Stimulated activated naive CD8-positive, alpha-beta T cell treated with anti-CD3 and anti-CD28 coated beads, Interleukin-15, Interleukin-2, amounts not matched to agents 100 ng/mL and 50 ng/mL, for 24 hours (primary cell): ENCODE data around the gene SIGMAR1.
"Not testable (repeated sequence)": the region's sequence is repeated elsewhere in the genome, so short reads cannot be mapped to it uniquely, and the experiment has no call there.

ENCODE experiments used
- H3K27ac Mint-ChIP-seq: one replicate; pipeline ENCODE4 v1.8.0; 2021; ENCODE audit warnings: mild to moderate bottlenecking, mixed read lengths
- H3K27me3 Mint-ChIP-seq: one replicate; pipeline ENCODE4 v1.8.0; 2021; ENCODE audit warnings: mixed read lengths
- H3K36me3 Mint-ChIP-seq: one replicate; pipeline ENCODE4 v1.8.0; 2021; ENCODE audit warnings: low read depth, mixed read lengths
- H3K4me1 Mint-ChIP-seq: one replicate; pipeline ENCODE4 v1.8.0; 2021; ENCODE audit warnings: low read depth, mixed read lengths
- H3K4me3 Mint-ChIP-seq: one replicate; pipeline ENCODE4 v1.8.0; 2021; ENCODE audit warnings: mild to moderate bottlenecking, mixed read lengths
- H3K9me3 Mint-ChIP-seq: one replicate; pipeline ENCODE4 v1.8.0; 2021; ENCODE audit warnings: mixed read lengths

SIGMAR1 gene

DNA sequence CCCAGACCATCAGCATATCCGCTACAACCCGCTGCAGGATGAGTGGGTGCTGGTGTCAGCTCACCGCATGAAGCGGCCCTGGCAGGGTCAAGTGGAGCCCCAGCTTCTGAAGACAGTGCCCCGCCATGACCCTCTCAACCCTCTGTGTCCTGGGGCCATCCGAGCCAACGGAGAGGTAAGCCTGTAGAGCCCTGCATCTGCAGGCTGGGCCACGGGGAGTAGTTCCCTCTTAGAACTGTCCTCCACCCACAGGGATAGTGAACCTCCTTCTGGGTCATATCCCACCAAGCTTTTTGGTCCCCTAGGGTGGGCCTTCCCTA, 9.5 kb upstream of the SIGMAR1 start:
- peak overlapping the region; percentile 92 for H3K4me3 Mint-ChIP-seq
- H3K9me3 Mint-ChIP-seq = no peaks in the 10 kb centered on the region
- peaks cover 27% of the 10 kb centered on the region for H3K4me1 Mint-ChIP-seq
- no peaks in the 10 kb centered on the region for H3K27me3 Mint-ChIP-seq
- H3K27ac Mint-ChIP-seq = peak overlapping the region; percentile 88
- H3K36me3 Mint-ChIP-seq = peaks cover 17% of the 10 kb centered on the region

DNA sequence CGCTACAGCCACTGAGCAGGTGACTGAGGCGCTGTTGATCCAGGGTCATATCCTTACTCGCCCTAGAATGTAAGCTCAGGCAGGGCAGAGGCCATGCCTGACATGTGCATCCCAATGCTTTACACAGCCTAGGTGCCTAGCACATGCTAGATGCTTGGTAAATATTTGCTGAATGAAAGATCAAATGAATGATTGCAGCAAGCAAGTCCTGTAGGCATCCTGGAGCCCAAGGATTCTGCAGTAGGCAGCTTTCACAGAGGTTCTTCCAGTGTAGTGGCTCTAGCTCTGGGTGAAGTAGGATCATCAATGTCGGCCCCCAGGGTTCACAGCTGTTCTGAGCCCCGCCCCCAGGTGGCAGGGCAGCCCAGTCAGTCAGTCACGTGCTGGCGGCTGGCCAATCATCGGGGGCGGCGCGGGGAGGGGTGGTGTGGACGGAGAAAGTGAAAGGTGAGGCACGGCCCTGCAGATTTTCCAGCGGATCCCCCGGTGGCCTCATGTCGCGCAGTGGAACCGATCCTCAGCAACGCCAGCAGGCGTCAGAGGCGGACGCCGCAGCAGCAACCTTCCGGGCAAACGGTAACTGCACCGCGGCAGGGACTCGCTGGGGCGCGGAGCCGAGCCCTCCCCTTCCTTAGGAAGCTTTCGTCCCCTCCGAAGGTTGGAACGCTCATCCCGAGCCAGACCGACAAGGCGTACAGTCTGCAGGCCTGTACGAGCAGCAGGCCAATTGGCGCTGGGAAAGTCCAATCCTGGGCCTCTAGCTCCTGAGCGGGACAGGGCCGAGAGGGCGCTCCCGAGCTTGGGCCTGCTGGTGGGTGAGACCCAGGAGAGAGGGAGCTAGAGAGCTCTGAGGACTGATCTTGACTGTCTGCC, 8.9 kb upstream of the SIGMAR1 start, which contains the start of gene GALT:
GALT (plus strand) TSS at position 465 of the 873 bp plus-strand sequence; CDS start at position 495, 30 bp downstream.
- H3K27ac Mint-ChIP-seq = peak within 1 kb of the TSS; percentile 88
- no peaks in the 10 kb centered on the region for H3K27me3 Mint-ChIP-seq
- no peaks in the 10 kb centered on the region for H3K9me3 Mint-ChIP-seq
- H3K36me3 Mint-ChIP-seq = peaks cover 17% of the 10 kb centered on the region
- H3K4me1 Mint-ChIP-seq = peaks cover 26% of the 10 kb centered on the region
- H3K4me3 Mint-ChIP-seq = peak within 1 kb of the TSS; percentile 92

DNA sequence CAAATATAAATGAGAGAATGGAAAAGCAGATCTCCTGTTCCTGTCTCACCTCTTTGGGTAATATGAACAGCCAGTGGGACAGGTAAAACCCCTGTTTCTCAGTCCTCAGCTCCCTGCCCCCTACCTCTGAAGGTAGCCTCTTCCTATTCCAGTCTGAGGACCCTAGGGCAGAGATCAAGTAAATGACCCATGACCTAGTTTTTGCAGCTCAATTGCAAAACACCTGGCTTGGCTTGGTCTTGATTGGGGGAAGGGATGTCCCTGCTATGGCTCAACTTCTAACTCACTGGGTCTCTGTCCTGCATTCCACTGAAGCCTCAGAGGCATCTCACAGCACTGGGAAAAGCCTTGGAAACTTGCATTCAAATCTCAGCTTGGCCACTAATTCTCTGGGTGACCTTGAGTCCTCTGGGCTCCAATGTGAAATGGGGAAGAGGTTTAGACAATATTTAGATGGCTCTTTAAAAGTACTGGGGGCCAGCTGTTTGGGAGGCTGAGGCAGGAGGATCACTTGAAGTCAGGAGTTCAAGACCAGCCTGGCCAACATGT, 7.3 kb upstream of the SIGMAR1 start:
- H3K36me3 Mint-ChIP-seq = peaks cover 16% of the 10 kb centered on the region
- H3K9me3 Mint-ChIP-seq = no peaks in the 10 kb centered on the region
- no peak overlapping the region for H3K27ac Mint-ChIP-seq
- H3K27me3 Mint-ChIP-seq = no peaks in the 10 kb centered on the region
- no peak overlapping the region for H3K4me3 Mint-ChIP-seq
- peaks cover 26% of the 10 kb centered on the region for H3K4me1 Mint-ChIP-seq

DNA sequence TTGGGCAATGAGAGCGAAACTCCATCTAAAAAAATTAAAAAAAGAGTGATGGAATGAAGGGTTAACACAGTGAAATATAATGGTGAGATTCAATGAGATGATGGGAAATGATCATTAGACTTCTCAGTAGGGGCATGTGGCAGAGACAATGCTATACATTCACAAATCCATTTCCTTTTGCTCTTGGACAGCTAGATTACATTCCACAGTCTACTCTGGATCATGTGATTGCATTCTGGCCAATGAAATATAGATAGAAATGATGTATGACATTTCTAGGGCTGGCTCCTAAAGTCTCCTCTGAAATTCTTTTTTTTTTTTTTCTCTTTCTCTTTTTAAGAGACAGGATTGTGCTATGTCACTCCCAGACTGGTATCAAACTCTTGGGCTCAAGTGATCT, 5.1 kb upstream of the SIGMAR1 start:
- Mint-ChIP-seq H3K27me3 (no peaks in the 10 kb centered on the region), H3K27ac (no peak overlapping the region), H3K4me3 (no peak overlapping the region), H3K36me3 (no peaks in the 10 kb centered on the region), H3K4me1 (peaks cover 28% of the 10 kb centered on the region), H3K9me3 (no peaks in the 10 kb centered on the region)

DNA sequence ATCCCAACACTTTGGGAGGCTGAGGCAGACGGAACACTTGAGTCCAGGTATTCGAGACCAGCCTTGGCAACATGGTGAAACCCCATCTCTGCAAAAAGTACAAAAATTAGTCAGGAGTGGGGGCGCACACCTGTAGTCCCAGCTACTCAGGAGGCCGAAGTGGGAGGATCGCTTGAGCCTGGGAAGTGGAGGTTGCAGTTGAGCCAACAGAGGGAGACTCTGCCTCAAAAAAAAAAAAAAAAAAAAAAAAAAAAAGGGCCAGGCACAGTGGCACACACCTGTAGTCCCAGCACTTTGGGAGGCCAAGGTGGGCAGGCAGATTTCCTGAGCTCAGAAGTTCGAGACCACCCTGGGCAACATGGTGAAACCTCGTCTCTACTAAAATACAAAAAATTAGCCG, 1.7 kb upstream of the SIGMAR1 start:
- not testable (repeated sequence) for H3K27me3 Mint-ChIP-seq, H3K9me3 Mint-ChIP-seq, H3K27ac Mint-ChIP-seq, H3K4me3 Mint-ChIP-seq
- H3K36me3 Mint-ChIP-seq = peaks cover 16% of the 10 kb centered on the region
- peaks cover 32% of the 10 kb centered on the region for H3K4me1 Mint-ChIP-seq

DNA sequence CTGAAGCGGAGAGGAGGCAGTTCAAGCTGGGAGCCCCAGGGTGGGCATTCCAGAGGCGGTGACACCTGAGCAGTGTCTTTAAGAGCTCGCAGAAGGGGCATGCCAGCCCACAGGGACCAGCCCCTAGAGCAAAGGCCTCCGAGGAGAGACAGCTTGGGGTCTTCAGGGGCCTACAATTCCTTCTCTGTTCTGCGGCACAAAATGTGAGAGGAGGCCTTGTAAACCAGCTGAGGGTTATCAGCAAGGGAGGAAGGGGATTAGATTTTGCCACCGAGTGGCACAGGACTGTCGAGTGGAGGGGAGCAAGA, 505 bp upstream of the SIGMAR1 start:
- Mint-ChIP-seq H3K4me1 (peaks cover 38% of the 10 kb centered on the region), H3K36me3 (peaks cover 22% of the 10 kb centered on the region), H3K27ac (peak overlapping the region; percentile 96), H3K4me3 (peak overlapping the region; percentile 97), H3K9me3 (no peaks in the 10 kb centered on the region), H3K27me3 (no peaks in the 10 kb centered on the region)

DNA sequence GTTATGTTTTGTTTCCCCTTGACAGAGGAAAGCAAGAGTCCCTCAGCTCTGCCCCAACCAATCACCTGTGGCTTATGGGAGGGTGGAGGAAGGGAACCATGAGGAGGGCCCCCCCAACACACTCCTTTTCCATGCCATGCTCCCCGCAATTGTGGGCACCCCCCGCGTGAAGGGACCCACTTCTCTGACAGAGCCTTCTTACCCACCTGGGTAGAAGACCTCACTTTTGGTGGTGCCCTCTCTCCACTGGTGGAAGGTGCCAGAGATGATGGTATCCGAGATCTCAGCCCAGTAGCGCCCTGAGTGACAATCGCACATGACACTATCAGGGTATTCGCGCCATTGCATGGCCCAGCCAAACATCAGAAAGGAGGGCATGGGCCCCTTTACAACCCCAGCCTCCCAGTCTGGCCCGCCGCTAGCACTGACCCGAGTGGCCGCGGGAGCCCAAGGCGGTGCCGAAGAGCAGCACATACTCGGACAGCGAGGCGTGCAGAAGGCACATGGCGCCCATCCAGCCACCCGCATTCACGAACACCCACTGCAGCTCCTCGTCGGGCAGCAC, 714 bp downstream of the SIGMAR1 start:
- peak overlapping the region; percentile 96 for H3K27ac Mint-ChIP-seq
- peak overlapping the region; percentile 97 for H3K4me3 Mint-ChIP-seq
- no peaks in the 10 kb centered on the region for H3K9me3 Mint-ChIP-seq
- H3K36me3 Mint-ChIP-seq = peaks cover 22% of the 10 kb centered on the region
- H3K4me1 Mint-ChIP-seq = peaks cover 38% of the 10 kb centered on the region
- no peaks in the 10 kb centered on the region for H3K27me3 Mint-ChIP-seq

DNA sequence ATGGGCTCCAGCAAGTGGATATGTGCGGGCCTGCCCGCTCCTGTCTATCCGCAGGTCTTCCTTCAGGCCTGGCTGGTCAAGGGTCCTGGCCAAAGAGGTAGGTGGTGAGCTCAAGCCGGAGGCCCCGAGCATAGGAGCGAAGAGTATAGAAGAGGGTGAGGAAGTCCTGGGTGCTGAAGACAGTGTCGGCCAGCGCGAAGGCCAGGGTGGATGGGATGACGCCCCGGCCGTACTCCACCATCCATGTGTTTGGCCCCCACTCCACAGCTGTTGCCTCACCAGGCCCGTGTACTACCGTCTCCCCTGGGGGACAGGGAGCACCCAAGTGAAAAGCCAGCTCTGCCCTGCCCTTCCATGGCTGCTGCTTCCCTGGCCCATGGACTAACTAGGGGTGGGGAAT, 2.0 kb downstream of the SIGMAR1 start:
- Mint-ChIP-seq H3K9me3 (no peaks in the 10 kb centered on the region), H3K4me3 (peak overlapping the region; percentile 97), H3K27me3 (peaks cover 4% of the 10 kb centered on the region), H3K27ac (peak overlapping the region; percentile 52), H3K4me1 (peaks cover 38% of the 10 kb centered on the region), H3K36me3 (peaks cover 22% of the 10 kb centered on the region)

DNA sequence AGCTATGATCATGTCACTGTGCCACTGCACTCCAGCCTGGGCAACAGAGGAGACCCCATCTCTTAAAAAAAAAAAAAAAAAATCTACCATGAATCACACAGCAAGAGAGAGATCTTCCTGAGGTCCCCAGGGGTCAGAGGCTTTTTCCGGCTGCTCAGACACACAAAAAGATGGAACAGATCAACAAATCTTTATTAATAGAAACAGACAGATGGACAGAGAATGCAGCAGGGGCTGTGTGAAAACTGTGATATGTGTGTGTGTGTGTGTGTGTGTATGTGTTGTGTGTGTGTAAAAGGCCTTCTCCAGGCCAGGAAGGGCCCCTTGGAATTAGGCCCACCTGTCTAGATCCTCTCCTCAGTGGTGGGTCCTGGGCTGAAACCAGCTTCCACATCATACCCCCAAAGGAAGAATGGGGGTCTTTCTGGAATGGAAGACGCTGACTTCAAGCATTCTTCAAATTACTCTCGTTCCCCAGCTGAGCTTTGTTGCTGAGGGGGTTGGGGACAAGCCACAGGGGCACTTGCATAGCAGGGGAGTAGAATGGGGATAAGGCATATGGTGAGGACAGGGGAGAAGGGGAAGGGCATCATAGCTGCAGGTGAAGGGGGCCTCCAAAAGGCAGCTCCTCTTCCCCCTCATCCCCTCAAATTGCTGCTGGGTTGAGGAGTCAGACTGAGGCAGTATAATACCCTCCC, 2.9 kb downstream of the SIGMAR1 start:
- Mint-ChIP-seq H3K27me3 (peaks cover 13% of the 10 kb centered on the region), H3K9me3 (no peaks in the 10 kb centered on the region), H3K4me3 (peak overlapping the region; percentile 9), H3K4me1 (peaks cover 38% of the 10 kb centered on the region), H3K27ac (peak overlapping the region; percentile 3), H3K36me3 (peaks cover 22% of the 10 kb centered on the region)

DNA sequence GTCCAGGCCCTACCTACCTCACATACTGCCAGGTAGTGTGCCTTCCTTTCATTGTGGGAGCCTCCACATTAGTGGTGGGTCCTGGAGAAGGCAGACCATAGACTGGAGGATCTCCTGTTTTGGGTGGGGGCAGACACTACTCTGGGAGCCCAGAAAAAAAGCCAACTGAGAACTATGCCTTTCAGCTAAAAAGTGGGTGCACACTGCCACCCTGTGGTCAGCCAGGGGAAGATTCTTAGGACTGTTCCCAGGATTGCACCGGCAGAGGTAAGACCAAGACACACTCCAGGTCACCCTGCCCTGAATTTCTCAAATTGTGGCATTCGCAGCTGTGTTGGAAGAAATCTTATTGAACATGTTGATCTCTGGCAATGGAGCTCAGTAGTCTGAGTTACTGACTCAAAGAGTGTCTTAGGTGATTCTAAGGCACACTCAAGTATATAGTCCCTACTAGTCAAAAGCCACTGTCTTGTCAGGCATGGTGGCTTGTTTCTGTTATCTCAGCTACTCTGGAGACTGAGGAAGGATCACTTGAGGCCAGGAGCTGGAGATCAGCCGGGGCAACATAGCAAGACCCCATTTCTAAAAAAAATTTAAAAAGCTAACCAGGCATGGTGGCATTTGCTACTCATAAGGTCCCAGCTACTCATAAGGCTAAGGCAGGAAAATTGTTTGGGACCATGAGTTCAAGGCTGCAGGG, 3.6 kb downstream of the SIGMAR1 start:
- peaks cover 43% of the 10 kb centered on the region for H3K4me1 Mint-ChIP-seq
- peak overlapping the region; percentile 24 for H3K4me3 Mint-ChIP-seq
- peaks cover 22% of the 10 kb centered on the region for H3K36me3 Mint-ChIP-seq
- no peaks in the 10 kb centered on the region for H3K9me3 Mint-ChIP-seq
- peaks cover 19% of the 10 kb centered on the region for H3K27me3 Mint-ChIP-seq
- no peak overlapping the region for H3K27ac Mint-ChIP-seq

DNA sequence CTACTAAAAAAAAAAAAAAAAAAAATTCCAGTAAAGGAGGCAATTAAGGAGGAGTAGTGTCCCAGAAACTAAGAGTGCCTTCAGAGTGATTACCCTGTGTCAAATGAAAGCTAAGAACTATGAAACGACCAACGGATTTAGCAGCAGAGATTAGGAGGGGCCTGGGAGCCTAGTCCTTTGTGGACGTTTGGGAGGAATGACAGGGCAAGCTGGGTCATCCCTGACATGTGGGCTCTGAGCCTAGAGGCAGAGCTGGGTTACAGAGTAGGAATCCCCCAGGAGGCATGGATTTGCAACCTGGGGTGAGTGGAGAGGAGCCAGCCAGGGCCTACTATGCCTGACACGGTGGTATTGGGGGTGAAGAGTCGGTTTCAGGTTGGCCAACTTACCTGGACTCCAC, 4.4 kb downstream of the SIGMAR1 start:
- peaks cover 22% of the 10 kb centered on the region for H3K36me3 Mint-ChIP-seq
- no peak overlapping the region for H3K4me3 Mint-ChIP-seq
- H3K4me1 Mint-ChIP-seq = peaks cover 40% of the 10 kb centered on the region
- no peaks in the 10 kb centered on the region for H3K9me3 Mint-ChIP-seq
- H3K27ac Mint-ChIP-seq = no peak overlapping the region
- H3K27me3 Mint-ChIP-seq = peaks cover 25% of the 10 kb centered on the region

DNA sequence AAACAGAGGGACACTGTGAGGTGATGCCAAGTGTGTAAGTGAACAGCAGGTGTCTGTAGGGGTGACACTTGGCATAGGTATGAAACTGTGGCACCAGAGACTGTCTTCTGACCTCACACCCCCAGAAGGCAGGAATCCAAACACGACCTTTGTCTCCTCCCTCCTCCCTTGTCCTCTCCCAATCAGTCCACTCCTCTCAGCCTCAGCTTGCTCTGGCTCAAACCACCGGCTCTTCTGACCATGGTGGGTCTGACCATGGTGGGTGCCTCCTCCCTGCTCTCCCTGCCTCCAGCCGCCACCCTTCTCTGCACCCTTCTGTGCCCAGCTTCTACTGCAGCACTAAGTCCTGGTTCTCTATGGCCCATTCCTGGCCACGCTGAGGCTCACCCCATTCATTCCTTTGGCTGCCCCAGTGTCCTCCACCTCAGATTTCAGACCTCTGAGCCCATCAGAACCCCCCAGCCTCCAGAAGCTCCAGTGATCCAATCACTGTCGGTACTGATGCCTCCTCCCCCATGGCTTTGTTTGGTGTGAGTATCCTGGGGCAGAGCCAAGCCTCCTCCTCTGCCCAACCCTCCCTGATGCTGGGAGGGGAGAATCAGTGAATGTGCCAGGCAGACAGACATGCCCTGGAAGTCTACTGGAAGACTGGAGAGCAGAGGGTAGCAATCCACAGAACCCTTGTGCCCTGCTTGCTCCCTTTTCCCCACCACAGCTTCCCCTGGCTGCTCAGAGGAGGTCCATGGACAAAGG, 7.0 kb downstream of the SIGMAR1 start:
- no peaks in the 10 kb centered on the region for H3K9me3 Mint-ChIP-seq
- no peak overlapping the region for H3K27ac Mint-ChIP-seq
- H3K4me1 Mint-ChIP-seq = peaks cover 29% of the 10 kb centered on the region
- peaks cover 48% of the 10 kb centered on the region for H3K27me3 Mint-ChIP-seq
- H3K36me3 Mint-ChIP-seq = peaks cover 16% of the 10 kb centered on the region
- no peak overlapping the region for H3K4me3 Mint-ChIP-seq

DNA sequence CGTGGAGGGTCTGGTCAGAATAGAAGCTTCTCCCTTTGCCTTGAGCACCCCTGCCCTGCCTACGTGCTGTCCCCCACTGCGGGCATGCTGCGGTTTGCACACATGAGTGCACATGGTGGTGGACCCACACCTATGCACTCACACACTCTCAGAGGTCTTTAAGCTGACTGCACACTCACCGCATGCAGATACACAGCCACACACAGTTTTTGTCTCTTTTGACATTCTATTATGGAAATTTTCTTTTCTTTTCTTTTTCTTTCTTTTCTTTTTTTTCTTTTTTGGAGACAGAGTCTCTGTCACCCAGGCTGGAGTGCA, 8.1 kb downstream of the SIGMAR1 start:
- Mint-ChIP-seq H3K36me3 (peaks cover 7% of the 10 kb centered on the region), H3K27me3 (peaks cover 55% of the 10 kb centered on the region), H3K4me3 (peak overlapping the region; percentile 75), H3K9me3 (no peaks in the 10 kb centered on the region), H3K4me1 (peaks cover 21% of the 10 kb centered on the region), H3K27ac (no peak overlapping the region)
